Measurements from ENCODE around the gene PTPRT. TPM values are rescaled to one million over a fixed set of nuclear protein-coding genes. Genes with fewer than 3 reads are reported as not detected.

Gene PTPRT
- polyA plus RNA-seq, 3 donors, result not detected

DNA sequence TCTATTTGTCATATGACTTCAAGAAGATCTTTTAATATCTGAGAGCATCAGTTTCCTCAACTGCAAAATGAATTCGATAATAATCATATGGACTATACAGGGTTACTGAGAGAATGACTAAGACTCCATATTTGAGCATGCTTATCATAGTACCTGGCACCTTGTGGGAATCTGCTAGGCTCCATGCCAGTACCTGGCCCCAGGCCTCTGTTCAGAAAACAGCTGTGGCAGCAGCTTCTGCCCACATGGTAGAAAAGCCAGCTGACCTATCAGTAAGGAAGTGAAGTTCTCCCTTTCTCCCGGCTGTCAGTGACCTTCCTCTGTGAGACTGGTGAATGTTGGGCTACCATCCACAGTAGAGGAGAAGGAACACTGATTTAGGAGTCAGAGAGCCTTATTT, 996.6 kb downstream of the PTPRT start:
- Mint-ChIP-seq H3K4me3 (no peak overlapping the region), H3K36me3 (no peaks in the 10 kb centered on the region), H3K27me3 (ENCODE audit: low read depth in 3 of 3) (peaks cover 0 to 2% (median 0%) of the 10 kb centered on the region in 3 donors), H3K9me3 (peaks cover 0 to 5% (median 0%) of the 10 kb centered on the region in 7 donors), H3K27ac (no peak overlapping the region), H3K4me1 (no peaks in the 10 kb centered on the region)
- Histone ChIP-seq H3K36me3 (replicated peaks in 1 of 2; ENCODE audit: control insufficient read depth in 1 of 2, insufficient read depth in 2 of 2, low read length in 2 of 2) (no peaks in the 10 kb centered on the region), H3K4me3 (replicated peaks in 1 of 3; ENCODE audit: low read depth in 2 of 3, low read length in 3 of 3) (no peak overlapping the region), H3K27me3 (ENCODE audit: control insufficient read depth in 2 of 2, insufficient read depth in 2 of 2, low read length in 2 of 2) (no peaks in the 10 kb centered on the region), H3K27ac (ENCODE audit: low read depth in 1 of 2, low read length in 2 of 2) (no peak overlapping the region), H3K9me3 (replicated peaks in 1 of 2; ENCODE audit: control insufficient read depth in 1 of 2, insufficient read depth in 1 of 2, low read length in 2 of 2) (no peaks in the 10 kb centered on the region), H3K79me2 (ENCODE audit: insufficient read depth, low read length) (no peaks in the 10 kb centered on the region), H3K4me2 (replicated peaks; ENCODE audit: extremely low read depth, low read length, poor library complexity, severe bottlenecking) (no peak overlapping the region), H3K4me1 (ENCODE audit: control insufficient read depth in 1 of 2, insufficient read depth in 2 of 2, low read length in 2 of 2) (no peaks in the 10 kb centered on the region), H2AFZ (ENCODE audit: insufficient read depth, low read depth, low read length, poor library complexity, severe bottlenecking) (no peak overlapping the region), H4K20me1 (ENCODE audit: insufficient read depth, low read length) (no peaks in the 10 kb centered on the region), H3K9ac (ENCODE audit: insufficient read depth, low read length, poor library complexity, severe bottlenecking) (no peak overlapping the region)
- DNase-seq, result no peak
- intact Hi-C loops (cut with micrococcal nuclease), result no loop called here
- no CpG with 5 or more reads among the region's 2 CpGs for WGBS (ENCODE audit: insufficient coverage)
- TF ChIP-seq, protein P1, sequence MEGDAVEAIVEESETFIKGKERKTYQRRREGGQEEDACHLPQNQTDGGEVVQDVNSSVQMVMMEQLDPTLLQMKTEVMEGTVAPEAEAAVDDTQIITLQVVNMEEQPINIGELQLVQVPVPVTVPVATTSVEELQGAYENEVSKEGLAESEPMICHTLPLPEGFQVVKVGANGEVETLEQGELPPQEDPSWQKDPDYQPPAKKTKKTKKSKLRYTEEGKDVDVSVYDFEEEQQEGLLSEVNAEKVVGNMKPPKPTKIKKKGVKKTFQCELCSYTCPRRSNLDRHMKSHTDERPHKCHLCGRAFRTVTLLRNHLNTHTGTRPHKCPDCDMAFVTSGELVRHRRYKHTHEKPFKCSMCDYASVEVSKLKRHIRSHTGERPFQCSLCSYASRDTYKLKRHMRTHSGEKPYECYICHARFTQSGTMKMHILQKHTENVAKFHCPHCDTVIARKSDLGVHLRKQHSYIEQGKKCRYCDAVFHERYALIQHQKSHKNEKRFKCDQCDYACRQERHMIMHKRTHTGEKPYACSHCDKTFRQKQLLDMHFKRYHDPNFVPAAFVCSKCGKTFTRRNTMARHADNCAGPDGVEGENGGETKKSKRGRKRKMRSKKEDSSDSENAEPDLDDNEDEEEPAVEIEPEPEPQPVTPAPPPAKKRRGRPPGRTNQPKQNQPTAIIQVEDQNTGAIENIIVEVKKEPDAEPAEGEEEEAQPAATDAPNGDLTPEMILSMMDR (IDR thresholded peaks at IDR 0.05), result no peak

DNA sequence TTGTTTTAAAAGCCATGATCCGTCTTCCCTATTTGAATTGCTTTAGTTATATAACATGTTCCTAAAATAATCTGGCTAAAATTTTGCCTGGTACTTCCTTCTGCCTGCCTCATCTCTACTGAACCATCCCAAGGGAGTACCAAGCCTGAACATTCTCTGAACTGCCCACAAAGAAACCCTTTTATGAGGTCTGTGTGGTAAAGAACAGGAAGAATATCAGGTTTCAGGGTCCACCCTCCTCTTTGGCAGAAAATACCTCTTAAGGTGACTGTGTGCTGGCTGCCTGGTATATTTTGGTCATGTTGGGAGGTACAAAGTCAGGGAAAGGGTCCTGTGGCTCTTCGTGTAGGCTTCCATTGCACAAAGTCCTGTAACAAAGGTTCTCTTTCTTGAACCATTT, 997.4 kb downstream of the PTPRT start:
- Histone ChIP-seq H3K4me3 (replicated peaks in 1 of 3; ENCODE audit: low read depth in 2 of 3, low read length in 3 of 3) (no peak overlapping the region), H4K20me1 (ENCODE audit: insufficient read depth, low read length) (no peaks in the 10 kb centered on the region), H3K4me2 (replicated peaks; ENCODE audit: extremely low read depth, low read length, poor library complexity, severe bottlenecking) (no peak overlapping the region), H3K27ac (ENCODE audit: low read depth in 1 of 2, low read length in 2 of 2) (no peak overlapping the region), H3K9ac (ENCODE audit: insufficient read depth, low read length, poor library complexity, severe bottlenecking) (no peak overlapping the region), H3K36me3 (replicated peaks in 1 of 2; ENCODE audit: control insufficient read depth in 1 of 2, insufficient read depth in 2 of 2, low read length in 2 of 2) (no peaks in the 10 kb centered on the region), H3K79me2 (ENCODE audit: insufficient read depth, low read length) (no peaks in the 10 kb centered on the region), H2AFZ (ENCODE audit: insufficient read depth, low read depth, low read length, poor library complexity, severe bottlenecking) (no peak overlapping the region), H3K9me3 (replicated peaks in 1 of 2; ENCODE audit: control insufficient read depth in 1 of 2, insufficient read depth in 1 of 2, low read length in 2 of 2) (no peaks in the 10 kb centered on the region), H3K27me3 (ENCODE audit: control insufficient read depth in 2 of 2, insufficient read depth in 2 of 2, low read length in 2 of 2) (no peaks in the 10 kb centered on the region), H3K4me1 (ENCODE audit: control insufficient read depth in 1 of 2, insufficient read depth in 2 of 2, low read length in 2 of 2) (no peaks in the 10 kb centered on the region)
- intact Hi-C loops (cut with micrococcal nuclease), result no loop called here
- DNase-seq, result no peak
- Mint-ChIP-seq H3K36me3 (no peaks in the 10 kb centered on the region), H3K4me1 (no peaks in the 10 kb centered on the region), H3K4me3 (no peak overlapping the region), H3K27me3 (ENCODE audit: low read depth in 3 of 3) (peaks cover 0 to 2% (median 0%) of the 10 kb centered on the region in 3 donors), H3K27ac (no peak overlapping the region), H3K9me3 (peaks cover 0 to 8% (median 0%) of the 10 kb centered on the region in 7 donors)
- TF ChIP-seq, protein P1 (IDR thresholded peaks at IDR 0.05), result no peak
- WGBS (ENCODE audit: insufficient coverage), result 100% methylated on average over 1 of the region's 2 CpGs

All from CD14-positive monocyte (primary cell).